ENCODE results near the gene OSBPL7. TPM values are rescaled to one million over a fixed set of nuclear protein-coding genes. Genes with fewer than 3 reads are reported as not detected.

Gene OSBPL7
- total and polyA plus RNA-seq, 2 of the 13 experiments (the other 11 are each of a cell fraction or from before 2014, with no cell fraction given), result 4.7 to 6.6 TPM

DNA sequence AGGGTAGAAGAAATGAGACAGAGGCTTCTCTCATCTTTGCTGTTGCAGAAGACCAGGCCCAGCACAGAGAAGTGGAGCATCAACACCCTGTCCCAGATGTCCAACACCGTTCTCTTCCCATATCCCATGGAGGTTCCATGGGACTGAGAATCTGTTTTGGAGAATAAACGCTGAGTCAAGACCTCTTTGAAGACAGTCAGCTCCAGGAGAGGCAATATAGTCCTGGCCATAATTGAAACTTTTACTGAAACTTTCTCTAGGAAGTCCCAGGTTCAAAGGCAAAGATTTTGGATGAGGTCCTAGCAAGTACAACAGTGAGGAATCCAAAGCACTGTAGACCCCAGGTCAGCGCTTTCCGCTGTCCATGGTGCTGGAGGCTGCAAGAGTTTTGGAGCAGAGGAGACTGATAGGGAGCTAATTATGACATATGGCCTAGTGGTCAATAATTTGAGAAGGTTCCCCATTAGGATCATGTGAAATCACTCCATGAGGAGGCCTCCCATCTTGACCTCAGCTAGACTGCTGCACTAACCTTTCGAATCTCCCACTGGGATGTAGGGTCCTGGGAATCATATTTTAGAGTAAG, 36.0 kb downstream of the OSBPL7 start (continued):
- TF ChIP-seq, protein P1, sequence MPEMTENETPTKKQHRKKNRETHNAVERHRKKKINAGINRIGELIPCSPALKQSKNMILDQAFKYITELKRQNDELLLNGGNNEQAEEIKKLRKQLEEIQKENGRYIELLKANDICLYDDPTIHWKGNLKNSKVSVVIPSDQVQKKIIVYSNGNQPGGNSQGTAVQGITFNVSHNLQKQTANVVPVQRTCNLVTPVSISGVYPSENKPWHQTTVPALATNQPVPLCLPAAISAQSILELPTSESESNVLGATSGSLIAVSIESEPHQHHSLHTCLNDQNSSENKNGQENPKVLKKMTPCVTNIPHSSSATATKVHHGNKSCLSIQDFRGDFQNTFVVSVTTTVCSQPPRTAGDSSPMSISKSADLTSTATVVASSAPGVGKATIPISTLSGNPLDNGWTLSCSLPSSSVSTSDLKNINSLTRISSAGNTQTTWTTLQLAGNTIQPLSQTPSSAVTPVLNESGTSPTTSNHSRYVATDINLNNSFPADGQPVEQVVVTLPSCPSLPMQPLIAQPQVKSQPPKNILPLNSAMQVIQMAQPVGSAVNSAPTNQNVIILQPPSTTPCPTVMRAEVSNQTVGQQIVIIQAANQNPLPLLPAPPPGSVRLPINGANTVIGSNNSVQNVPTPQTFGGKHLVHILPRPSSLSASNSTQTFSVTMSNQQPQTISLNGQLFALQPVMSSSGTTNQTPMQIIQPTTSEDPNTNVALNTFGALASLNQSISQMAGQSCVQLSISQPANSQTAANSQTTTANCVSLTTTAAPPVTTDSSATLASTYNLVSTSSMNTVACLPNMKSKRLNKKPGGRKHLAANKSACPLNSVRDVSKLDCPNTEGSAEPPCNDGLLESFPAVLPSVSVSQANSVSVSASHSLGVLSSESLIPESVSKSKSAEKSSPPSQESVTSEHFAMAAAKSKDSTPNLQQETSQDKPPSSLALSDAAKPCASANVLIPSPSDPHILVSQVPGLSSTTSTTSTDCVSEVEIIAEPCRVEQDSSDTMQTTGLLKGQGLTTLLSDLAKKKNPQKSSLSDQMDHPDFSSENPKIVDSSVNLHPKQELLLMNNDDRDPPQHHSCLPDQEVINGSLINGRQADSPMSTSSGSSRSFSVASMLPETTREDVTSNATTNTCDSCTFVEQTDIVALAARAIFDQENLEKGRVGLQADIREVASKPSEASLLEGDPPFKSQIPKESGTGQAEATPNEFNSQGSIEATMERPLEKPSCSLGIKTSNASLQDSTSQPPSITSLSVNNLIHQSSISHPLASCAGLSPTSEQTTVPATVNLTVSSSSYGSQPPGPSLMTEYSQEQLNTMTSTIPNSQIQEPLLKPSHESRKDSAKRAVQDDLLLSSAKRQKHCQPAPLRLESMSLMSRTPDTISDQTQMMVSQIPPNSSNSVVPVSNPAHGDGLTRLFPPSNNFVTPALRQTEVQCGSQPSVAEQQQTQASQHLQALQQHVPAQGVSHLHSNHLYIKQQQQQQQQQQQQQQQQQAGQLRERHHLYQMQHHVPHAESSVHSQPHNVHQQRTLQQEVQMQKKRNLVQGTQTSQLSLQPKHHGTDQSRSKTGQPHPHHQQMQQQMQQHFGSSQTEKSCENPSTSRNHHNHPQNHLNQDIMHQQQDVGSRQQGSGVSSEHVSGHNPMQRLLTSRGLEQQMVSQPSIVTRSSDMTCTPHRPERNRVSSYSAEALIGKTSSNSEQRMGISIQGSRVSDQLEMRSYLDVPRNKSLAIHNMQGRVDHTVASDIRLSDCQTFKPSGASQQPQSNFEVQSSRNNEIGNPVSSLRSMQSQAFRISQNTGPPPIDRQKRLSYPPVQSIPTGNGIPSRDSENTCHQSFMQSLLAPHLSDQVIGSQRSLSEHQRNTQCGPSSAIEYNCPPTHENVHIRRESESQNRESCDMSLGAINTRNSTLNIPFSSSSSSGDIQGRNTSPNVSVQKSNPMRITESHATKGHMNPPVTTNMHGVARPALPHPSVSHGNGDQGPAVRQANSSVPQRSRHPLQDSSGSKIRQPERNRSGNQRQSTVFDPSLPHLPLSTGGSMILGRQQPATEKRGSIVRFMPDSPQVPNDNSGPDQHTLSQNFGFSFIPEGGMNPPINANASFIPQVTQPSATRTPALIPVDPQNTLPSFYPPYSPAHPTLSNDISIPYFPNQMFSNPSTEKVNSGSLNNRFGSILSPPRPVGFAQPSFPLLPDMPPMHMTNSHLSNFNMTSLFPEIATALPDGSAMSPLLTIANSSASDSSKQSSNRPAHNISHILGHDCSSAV (CRISPR knock-in tag; IDR thresholded peaks at IDR 0.05; ENCODE audit: borderline replicate concordance), result no peak
- TF ChIP-seq ZNF660 (CRISPR knock-in tag; IDR thresholded peaks at IDR 0.05; ENCODE audit: borderline replicate concordance, low read depth), result no peak
- TF ChIP-seq ZEB1 (IDR thresholded peaks at IDR 0.05; ENCODE audit: insufficient replicate concordance, low read depth), result no peak
- no peak for TF ChIP-seq PHF20 (CRISPR knock-in tag; IDR thresholded peaks at IDR 0.05)
- no peak for TF ChIP-seq SP4 (CRISPR knock-in tag; IDR thresholded peaks at IDR 0.05)
- TF ChIP-seq, protein P2, sequence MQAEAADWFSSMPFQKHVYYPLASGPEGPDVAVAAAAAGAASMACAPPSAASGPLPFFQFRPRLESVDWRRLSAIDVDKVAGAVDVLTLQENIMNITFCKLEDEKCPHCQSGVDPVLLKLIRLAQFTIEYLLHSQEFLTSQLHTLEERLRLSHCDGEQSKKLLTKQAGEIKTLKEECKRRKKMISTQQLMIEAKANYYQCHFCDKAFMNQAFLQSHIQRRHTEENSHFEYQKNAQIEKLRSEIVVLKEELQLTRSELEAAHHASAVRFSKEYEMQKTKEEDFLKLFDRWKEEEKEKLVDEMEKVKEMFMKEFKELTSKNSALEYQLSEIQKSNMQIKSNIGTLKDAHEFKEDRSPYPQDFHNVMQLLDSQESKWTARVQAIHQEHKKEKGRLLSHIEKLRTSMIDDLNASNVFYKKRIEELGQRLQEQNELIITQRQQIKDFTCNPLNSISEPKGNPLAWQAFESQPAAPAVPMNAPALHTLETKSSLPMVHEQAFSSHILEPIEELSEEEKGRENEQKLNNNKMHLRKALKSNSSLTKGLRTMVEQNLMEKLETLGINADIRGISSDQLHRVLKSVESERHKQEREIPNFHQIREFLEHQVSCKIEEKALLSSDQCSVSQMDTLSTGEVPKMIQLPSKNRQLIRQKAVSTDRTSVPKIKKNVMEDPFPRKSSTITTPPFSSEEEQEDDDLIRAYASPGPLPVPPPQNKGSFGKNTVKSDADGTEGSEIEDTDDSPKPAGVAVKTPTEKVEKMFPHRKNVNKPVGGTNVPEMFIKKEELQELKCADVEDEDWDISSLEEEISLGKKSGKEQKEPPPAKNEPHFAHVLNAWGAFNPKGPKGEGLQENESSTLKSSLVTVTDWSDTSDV (CRISPR knock-in tag; IDR thresholded peaks at IDR 0.05), result no peak
- TF ChIP-seq BRCA1 (CRISPR knock-in tag; IDR thresholded peaks at IDR 0.05), result no peak
- TF ChIP-seq CHD2 (IDR thresholded peaks at IDR 0.05; ENCODE audit: low read depth, low read length), result no peak
- TF ChIP-seq ZNF598 (CRISPR knock-in tag; IDR thresholded peaks at IDR 0.05; ENCODE audit: borderline replicate concordance), result no peak
- no peak for TF ChIP-seq ZNF510 (CRISPR knock-in tag; IDR thresholded peaks at IDR 0.05; ENCODE audit: low read depth)
- TF ChIP-seq ZNF205 (CRISPR knock-in tag; IDR thresholded peaks at IDR 0.05), result peak; percentile 76
- no peak for TF ChIP-seq NKX3-1 (CRISPR knock-in tag; IDR thresholded peaks at IDR 0.05)
- TF ChIP-seq, protein P3, sequence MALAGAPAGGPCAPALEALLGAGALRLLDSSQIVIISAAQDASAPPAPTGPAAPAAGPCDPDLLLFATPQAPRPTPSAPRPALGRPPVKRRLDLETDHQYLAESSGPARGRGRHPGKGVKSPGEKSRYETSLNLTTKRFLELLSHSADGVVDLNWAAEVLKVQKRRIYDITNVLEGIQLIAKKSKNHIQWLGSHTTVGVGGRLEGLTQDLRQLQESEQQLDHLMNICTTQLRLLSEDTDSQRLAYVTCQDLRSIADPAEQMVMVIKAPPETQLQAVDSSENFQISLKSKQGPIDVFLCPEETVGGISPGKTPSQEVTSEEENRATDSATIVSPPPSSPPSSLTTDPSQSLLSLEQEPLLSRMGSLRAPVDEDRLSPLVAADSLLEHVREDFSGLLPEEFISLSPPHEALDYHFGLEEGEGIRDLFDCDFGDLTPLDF (CRISPR knock-in tag; IDR thresholded peaks at IDR 0.05), result no peak
- 0 out of 2 replicates have a peak, but pooled peaks have one; percentile 31 for TF ChIP-seq ZNF138 (CRISPR knock-in tag; IDR thresholded peaks at IDR 0.05; ENCODE audit: low read depth)

Measured in HepG2 (cell line).